Fibroblast of mammary gland (primary cell): Measurements from ENCODE around the gene ATRIP.
A peak's percentile ranks its signal among the peaks of the same experiment; 100 is the strongest.

Experiments
- DNase-seq: peaks from one replicate; pipeline ENCODE4 v3.0.0-alpha.2; 2010; ENCODE audit warnings: low read depth
- H3K4me3 ChIP-seq: 2 replicates; pipeline ENCODE4 v1.5.1; 2011; ENCODE audit warnings: low read depth, mild to moderate bottlenecking, low read length, moderate library complexity; ENCODE audit not compliant: control insufficient read depth
- TF ChIP-seq, protein P1 (sequence below): conservative IDR thresholded peaks from 2 replicates; pipeline ENCODE4 v1.5.1; 2011; ENCODE audit warnings: low read depth, low read length, inconsistent platforms; ENCODE audit not compliant: control insufficient read depth, insufficient read depth

The ATRIP gene

DNA sequence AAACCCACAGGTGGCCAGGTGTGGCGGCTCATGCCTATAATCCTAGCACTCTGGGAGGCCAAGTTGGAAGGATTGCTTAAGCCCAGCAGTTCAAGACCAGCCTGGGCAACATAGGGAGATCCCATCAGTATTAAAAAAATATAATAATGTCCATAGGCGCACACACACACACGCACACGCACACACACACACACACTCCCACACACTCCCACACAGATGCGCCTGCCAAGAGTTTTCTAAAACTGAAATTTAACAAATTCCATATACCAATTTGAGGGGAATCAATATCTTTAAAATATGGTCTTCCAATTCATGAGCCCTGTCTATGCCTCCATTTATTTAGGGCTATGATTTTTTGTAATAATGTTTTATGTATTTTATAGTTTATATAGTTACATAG lies 40.4 kb downstream of the ATRIP start:
- no peak overlapping the region for H3K4me3 ChIP-seq
- TF ChIP-seq, protein P1, sequence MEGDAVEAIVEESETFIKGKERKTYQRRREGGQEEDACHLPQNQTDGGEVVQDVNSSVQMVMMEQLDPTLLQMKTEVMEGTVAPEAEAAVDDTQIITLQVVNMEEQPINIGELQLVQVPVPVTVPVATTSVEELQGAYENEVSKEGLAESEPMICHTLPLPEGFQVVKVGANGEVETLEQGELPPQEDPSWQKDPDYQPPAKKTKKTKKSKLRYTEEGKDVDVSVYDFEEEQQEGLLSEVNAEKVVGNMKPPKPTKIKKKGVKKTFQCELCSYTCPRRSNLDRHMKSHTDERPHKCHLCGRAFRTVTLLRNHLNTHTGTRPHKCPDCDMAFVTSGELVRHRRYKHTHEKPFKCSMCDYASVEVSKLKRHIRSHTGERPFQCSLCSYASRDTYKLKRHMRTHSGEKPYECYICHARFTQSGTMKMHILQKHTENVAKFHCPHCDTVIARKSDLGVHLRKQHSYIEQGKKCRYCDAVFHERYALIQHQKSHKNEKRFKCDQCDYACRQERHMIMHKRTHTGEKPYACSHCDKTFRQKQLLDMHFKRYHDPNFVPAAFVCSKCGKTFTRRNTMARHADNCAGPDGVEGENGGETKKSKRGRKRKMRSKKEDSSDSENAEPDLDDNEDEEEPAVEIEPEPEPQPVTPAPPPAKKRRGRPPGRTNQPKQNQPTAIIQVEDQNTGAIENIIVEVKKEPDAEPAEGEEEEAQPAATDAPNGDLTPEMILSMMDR: no peak
- DNase-seq: no peak

DNA sequence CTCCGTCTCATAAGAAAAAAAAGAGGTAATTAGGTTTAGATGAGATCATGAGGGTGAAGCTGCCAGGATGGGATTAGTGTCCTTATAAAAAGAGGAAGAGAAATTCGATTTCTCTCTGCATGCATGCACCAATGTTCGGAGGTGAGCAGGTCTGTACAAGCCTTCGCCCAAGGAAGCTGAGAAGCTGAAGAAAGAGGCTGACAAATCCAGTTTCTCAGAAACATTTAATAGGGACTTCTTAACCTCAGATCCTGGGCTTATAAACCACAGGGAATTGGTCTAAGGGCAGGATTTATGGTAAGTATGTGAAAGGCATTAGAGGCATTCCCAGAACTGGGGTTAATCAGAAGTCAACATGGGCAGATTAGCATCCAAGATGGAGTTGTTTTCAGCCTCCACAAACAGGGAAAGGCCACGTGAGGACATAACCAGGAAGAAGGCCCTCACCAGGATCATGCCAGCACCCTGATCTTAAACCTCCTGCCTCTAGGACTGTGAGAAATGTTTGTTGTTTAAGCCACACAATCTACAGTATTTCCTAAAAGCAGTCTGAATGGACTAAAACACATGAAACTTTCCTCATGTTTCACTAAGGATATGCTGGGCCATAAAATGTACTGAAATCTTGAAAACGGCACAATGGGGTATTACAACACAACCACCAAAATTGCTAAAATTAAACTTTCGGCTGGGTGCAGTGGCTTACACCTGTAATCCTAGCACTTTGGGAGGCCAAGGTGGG lies 46.1 kb downstream of the ATRIP start:
- TF ChIP-seq, protein P1: no peak
- H3K4me3 ChIP-seq: no peak overlapping the region

DNA sequence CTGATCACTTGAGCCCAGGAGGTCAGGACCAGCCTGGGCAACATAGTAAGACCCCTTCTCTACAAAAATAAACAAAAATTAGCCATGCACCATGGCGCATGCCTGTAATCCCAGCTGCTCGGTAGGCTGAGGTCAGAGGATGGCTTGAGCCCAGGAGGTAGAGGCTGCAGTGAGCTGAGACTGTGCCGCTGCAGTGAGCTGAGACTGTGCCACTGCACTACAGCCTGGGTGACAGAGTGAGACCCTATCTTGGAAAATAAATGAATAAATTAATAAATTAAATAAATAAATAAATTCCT lies 46.6 kb downstream of the ATRIP start:
- DNase-seq: no peak
- TF ChIP-seq, protein P1: no peak
- no peak overlapping the region for H3K4me3 ChIP-seq

More for the DNA sequence above, 46.1 kb downstream of the ATRIP start:
- DNase-seq: peak; percentile 28

DNA sequence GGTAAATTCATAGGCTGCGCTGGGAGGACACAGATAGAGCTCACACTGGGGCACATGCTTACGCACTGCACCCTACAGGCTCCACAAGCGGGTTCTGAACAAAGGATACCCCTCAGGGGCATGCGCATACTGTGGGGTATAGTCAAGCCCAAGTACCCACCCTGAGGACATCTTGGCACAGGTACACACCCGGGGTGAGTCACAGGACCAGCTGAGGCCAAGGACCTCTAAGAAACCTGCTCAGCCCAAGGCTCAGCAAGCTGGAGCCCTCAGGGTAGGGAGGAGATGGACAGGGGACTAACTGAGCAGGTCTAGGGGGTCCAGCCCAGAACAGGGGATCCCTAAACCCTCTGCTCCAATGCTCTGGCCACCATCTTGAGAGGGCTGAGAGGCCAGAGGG lies 54.1 kb downstream of the ATRIP start:
- TF ChIP-seq, protein P1: no peak
- DNase-seq: no peak
- no peak overlapping the region for H3K4me3 ChIP-seq

DNA sequence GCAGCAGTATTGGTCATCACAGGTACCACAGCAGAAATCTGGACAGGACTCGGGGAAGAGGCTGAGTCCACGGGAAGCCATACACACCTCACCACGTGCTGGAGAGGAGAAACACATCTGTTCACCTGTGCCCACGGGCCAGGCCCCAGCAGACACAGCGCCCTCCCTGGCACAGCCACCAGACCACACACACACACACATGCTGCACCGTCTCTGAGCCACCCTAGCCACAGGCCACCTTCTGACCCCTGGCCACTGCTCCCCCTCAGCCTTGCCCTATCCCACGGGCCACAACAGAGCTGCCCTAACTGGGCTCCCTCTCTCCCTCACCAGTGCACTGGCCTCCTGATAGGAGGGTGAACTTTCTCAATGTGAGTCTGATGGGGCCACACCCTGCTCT lies 54.7 kb downstream of the ATRIP start:
- TF ChIP-seq, protein P1: no peak
- no peak for DNase-seq
- no peak overlapping the region for H3K4me3 ChIP-seq

DNA sequence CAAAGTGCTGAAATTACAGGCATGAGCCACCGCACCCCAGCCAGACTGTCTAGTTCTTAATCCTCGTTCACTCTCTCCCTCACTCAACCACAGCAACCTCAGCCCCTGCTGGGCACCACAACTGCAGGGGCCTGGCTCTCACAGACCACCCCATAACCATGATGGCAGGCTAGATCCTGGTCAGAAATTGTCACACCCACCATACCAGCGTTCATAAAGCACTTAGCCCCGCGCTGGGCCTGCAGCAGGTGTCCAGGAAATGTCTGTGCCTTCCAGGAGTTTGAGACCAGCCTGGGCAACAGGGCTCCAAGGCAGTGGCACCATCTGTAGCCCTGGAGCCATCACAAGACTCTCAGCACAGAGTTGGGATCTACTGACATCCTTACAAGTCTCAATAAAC lies 55.6 kb downstream of the ATRIP start:
- no peak for DNase-seq
- TF ChIP-seq, protein P1: no peak
- no peak overlapping the region for H3K4me3 ChIP-seq

DNA sequence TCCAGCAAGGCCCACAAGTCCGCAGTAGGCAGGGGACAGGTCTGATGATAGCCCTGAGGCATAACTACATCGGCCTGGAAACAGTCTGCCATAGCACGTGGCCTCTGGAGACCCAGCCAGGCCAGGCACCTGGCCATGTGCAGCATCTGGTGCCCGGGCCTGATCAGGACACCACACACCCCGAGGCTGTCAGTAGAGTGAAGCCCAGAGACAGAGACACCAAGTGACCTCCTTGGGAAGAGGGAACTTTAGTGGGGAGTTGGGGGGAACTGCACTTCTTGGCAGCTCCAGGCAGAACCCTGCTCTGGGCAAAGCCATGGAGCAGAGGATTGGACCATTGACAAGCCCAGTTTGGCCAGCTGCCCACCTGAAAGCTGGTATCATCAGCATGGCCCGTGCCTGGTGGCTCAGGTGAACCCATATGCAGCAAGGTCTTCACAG lies 56.2 kb downstream of the ATRIP start:
- TF ChIP-seq, protein P1: no peak
- peak overlapping the region; percentile 68 for H3K4me3 ChIP-seq
- DNase-seq: no peak
